ENCODE results near the gene PRM2. TPM values are rescaled to one million over a fixed set of nuclear protein-coding genes. Genes with fewer than 3 reads are reported as not detected.

PRM2 gene
- total and polyA plus RNA-seq, 2 experiments from 2014 or later: not detected

GRCh38 chr16:11302977-11303376 is 26.7 kb upstream of the PRM2 start (continued):
- no peak for TF ChIP-seq ZNF462 (CRISPR knock-in tag; IDR thresholded peaks at IDR 0.05)
- TF ChIP-seq, protein P1, sequence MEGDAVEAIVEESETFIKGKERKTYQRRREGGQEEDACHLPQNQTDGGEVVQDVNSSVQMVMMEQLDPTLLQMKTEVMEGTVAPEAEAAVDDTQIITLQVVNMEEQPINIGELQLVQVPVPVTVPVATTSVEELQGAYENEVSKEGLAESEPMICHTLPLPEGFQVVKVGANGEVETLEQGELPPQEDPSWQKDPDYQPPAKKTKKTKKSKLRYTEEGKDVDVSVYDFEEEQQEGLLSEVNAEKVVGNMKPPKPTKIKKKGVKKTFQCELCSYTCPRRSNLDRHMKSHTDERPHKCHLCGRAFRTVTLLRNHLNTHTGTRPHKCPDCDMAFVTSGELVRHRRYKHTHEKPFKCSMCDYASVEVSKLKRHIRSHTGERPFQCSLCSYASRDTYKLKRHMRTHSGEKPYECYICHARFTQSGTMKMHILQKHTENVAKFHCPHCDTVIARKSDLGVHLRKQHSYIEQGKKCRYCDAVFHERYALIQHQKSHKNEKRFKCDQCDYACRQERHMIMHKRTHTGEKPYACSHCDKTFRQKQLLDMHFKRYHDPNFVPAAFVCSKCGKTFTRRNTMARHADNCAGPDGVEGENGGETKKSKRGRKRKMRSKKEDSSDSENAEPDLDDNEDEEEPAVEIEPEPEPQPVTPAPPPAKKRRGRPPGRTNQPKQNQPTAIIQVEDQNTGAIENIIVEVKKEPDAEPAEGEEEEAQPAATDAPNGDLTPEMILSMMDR (conservative IDR thresholded peaks at IDR 0.05; ENCODE audit: low read depth in 2 of 2): no peak
- TF ChIP-seq EZH2phosphoT487 (IDR thresholded peaks at IDR 0.05; ENCODE audit: unreplicated experiment): no peak
- no peak for TF ChIP-seq ETS1 (IDR thresholded peaks at IDR 0.05)
- TF ChIP-seq JUNB (IDR thresholded peaks at IDR 0.05; ENCODE audit: unreplicated experiment): no peak
- TF ChIP-seq, protein P2, sequence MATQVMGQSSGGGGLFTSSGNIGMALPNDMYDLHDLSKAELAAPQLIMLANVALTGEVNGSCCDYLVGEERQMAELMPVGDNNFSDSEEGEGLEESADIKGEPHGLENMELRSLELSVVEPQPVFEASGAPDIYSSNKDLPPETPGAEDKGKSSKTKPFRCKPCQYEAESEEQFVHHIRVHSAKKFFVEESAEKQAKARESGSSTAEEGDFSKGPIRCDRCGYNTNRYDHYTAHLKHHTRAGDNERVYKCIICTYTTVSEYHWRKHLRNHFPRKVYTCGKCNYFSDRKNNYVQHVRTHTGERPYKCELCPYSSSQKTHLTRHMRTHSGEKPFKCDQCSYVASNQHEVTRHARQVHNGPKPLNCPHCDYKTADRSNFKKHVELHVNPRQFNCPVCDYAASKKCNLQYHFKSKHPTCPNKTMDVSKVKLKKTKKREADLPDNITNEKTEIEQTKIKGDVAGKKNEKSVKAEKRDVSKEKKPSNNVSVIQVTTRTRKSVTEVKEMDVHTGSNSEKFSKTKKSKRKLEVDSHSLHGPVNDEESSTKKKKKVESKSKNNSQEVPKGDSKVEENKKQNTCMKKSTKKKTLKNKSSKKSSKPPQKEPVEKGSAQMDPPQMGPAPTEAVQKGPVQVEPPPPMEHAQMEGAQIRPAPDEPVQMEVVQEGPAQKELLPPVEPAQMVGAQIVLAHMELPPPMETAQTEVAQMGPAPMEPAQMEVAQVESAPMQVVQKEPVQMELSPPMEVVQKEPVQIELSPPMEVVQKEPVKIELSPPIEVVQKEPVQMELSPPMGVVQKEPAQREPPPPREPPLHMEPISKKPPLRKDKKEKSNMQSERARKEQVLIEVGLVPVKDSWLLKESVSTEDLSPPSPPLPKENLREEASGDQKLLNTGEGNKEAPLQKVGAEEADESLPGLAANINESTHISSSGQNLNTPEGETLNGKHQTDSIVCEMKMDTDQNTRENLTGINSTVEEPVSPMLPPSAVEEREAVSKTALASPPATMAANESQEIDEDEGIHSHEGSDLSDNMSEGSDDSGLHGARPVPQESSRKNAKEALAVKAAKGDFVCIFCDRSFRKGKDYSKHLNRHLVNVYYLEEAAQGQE (IDR thresholded peaks at IDR 0.05; ENCODE audit: unreplicated experiment): no peak
- no peak for TF ChIP-seq ZNF331 (CRISPR knock-in tag; IDR thresholded peaks at IDR 0.05; ENCODE audit: low read depth)
- TF ChIP-seq POLR2AphosphoS5 (IDR thresholded peaks at IDR 0.05; ENCODE audit: low read depth): no peak
